Left ventricle myocardium superior (tissue), 1 donor: ENCODE results near the gene NDUFA8. TPM values are rescaled to one million over a fixed set of nuclear protein-coding genes. Genes with fewer than 3 reads are reported as not detected.

Experiments
- ATAC-seq: fragments of 200-7000 bp; cut with Tn5 transposase; one replicate; pipeline ENCODE4 v1.9.1; 2020; ENCODE audit warnings: mild to moderate bottlenecking, moderate library complexity
- DNase-seq: peaks from one replicate; pipeline ENCODE4 v3.0.0-alpha.2; 2020
- intact Hi-C: fragments of 100-400 bp; cut with micrococcal nuclease; formaldehyde crosslinking; loops from one replicate; pipeline ENCODE4 v1.11.0; 2022
- total RNA-seq: library from RNA; stranded (reverse); fragmentation: NEBNext Ultra II Directional; extraction: Animal tissue kit (Norgen Biotek cat#: 25700); gene quantifications from one replicate; pipeline ENCODE4 v1.2.1, GENCODE V29; 2021
- donor health status: DM: no; HTN: yes; CAD: no; lungs with severe emphysema.

Gene NDUFA8
- total RNA-seq, 1 donor from 2014 or later, result 321 TPM

GRCh38 chr9:122143876-122144405, 15.6 kb downstream of the NDUFA8 start:
- no peak for DNase-seq
- ATAC-seq, result no peak
- intact Hi-C loops, result no loop called here

- peak; percentile 26 for ATAC-seq
- intact Hi-C loops, result no loop called here
- no peak for DNase-seq
Measured at GRCh38 chr9:122143296-122143695, 16.3 kb downstream of the NDUFA8 start.

GRCh38 chr9:122141671-122142070, 17.9 kb downstream of the NDUFA8 start:
- DNase-seq (no peak), ATAC-seq (peak; percentile 32)
- intact Hi-C loops, result no loop called here

GRCh38 chr9:122140368-122141193, 19.0 kb downstream of the NDUFA8 start:
- ATAC-seq (no peak), DNase-seq (no peak)
- intact Hi-C loops, result no loop called here

- intact Hi-C loops, result no loop called here
- DNase-seq, result no peak
- no peak for ATAC-seq
Measured at GRCh38 chr9:122138560-122139268, 20.9 kb downstream of the NDUFA8 start.

GRCh38 chr9:122135529-122135859, 24.1 kb downstream of the NDUFA8 start:
- intact Hi-C loops, result no loop called here
- no peak for DNase-seq
- ATAC-seq, result no peak

- ATAC-seq, result no peak
- DNase-seq, result no peak
- intact Hi-C loops, result no loop called here
Measured at GRCh38 chr9:122134822-122135528, 24.6 kb downstream of the NDUFA8 start.

GRCh38 chr9:122133984-122134535, 25.5 kb downstream of the NDUFA8 start:
- intact Hi-C loops, result no loop called here

GRCh38 chr9:122133263-122133983, 26.2 kb downstream of the NDUFA8 start:
- ATAC-seq (peak; percentile 49), DNase-seq (peak; percentile 66)
- intact Hi-C loops, result no loop called here

More at GRCh38 chr9:122133984-122134535, 25.5 kb downstream of the NDUFA8 start:
- ATAC-seq, result no peak
- DNase-seq, result no peak

GRCh38 chr9:122132539-122132938, 27.0 kb downstream of the NDUFA8 start:
- no peak for ATAC-seq
- no peak for DNase-seq
- intact Hi-C loops, result no loop called here

- ATAC-seq (peak; percentile 82), DNase-seq (peak; percentile 73)
- intact Hi-C loops, result no loop called here
Measured at GRCh38 chr9:122131401-122132001, 28.1 kb downstream of the NDUFA8 start.

GRCh38 chr9:122130837-122131236, 28.7 kb downstream of the NDUFA8 start:
- ATAC-seq (no peak), DNase-seq (no peak)
- intact Hi-C loops, result no loop called here

GRCh38 chr9:122129969-122130368, 29.6 kb downstream of the NDUFA8 start:
- intact Hi-C loops, result loop anchor here (5.0 kb wide), 2 partner anchors 217 to 322 kb away; no protein-coding TSS in a partner anchor
- DNase-seq (no peak), ATAC-seq (no peak)

- ATAC-seq (no peak), DNase-seq (no peak)
- intact Hi-C loops, result loop anchor here (5.0 kb wide), 2 partner anchors 218 to 323 kb away; no protein-coding TSS in a partner anchor
Measured at GRCh38 chr9:122128969-122129343, 30.6 kb downstream of the NDUFA8 start.

GRCh38 chr9:122128007-122128968, 31.3 kb downstream of the NDUFA8 start:
- ATAC-seq, result peak; percentile 31
- DNase-seq, result peak; percentile 67
- intact Hi-C loops, result loop anchor here (5.0 kb wide), 2 partner anchors 219 to 324 kb away; no protein-coding TSS in a partner anchor

- ATAC-seq (no peak), DNase-seq (no peak)
- intact Hi-C loops, result loop anchor here (5.0 kb wide), 2 partner anchors 220 to 325 kb away; no protein-coding TSS in a partner anchor
Measured at GRCh38 chr9:122127396-122127798, 32.2 kb downstream of the NDUFA8 start.
